Measurements from ENCODE around the gene FNDC5. TPM values are rescaled to one million over a fixed set of nuclear protein-coding genes. Genes with fewer than 3 reads are reported as not detected.

The FNDC5 gene
- polyA plus RNA-seq, 1 donor from 2014 or later, result 21.6 TPM

GRCh38 chr1:32873484-32873883 is 2.8 kb upstream of the FNDC5 start:
- no peak overlapping the region for H2AFZ ChIP-seq (ENCODE audit: low read depth, low read length)
- no peak overlapping the region for H3K4me3 ChIP-seq (ENCODE audit: low read length)
- H3K79me2 ChIP-seq (replicated peaks; ENCODE audit: insufficient read depth, low read length), result no peaks in the 10 kb centered on the region
- no peak overlapping the region for H3K4me2 ChIP-seq (ENCODE audit: low read length)
- no peaks in the 10 kb centered on the region for H4K20me1 ChIP-seq (ENCODE audit: insufficient read depth)
- H3K27ac ChIP-seq (ENCODE audit: low read length), result no peak overlapping the region
- H3K9me2 ChIP-seq (ENCODE audit: insufficient read depth, low read length), result no peaks in the 10 kb centered on the region
- peaks cover 8% of the 10 kb centered on the region for H3K27me3 ChIP-seq (ENCODE audit: insufficient read depth, low read depth, low read length)
- H3K9me3 ChIP-seq (ENCODE audit: low read length), result no peaks in the 10 kb centered on the region
- TF ChIP-seq SMC3 (conservative IDR thresholded peaks at IDR 0.05; ENCODE audit: poor library complexity) (no peak), REST (IDR thresholded peaks at IDR 0.05; ENCODE audit: borderline replicate concordance) (no peak), POLR2AphosphoS5 (IDR thresholded peaks at IDR 0.05) (no peak), CTCF (IDR thresholded peaks at IDR 0.05; ENCODE audit: poor library complexity, severe bottlenecking) (no peak), EP300 (conservative IDR thresholded peaks at IDR 0.05; ENCODE audit: poor library complexity, severe bottlenecking) (no peak), MXI1 (conservative IDR thresholded peaks at IDR 0.05; ENCODE audit: poor library complexity, severe bottlenecking) (no peak)
- no peaks in the 10 kb centered on the region for H3K36me3 ChIP-seq (ENCODE audit: insufficient read depth, low read length)
- H3K9ac ChIP-seq (ENCODE audit: low read length), result no peak overlapping the region
- peaks cover 4% of the 10 kb centered on the region for H3F3A ChIP-seq (ENCODE audit: insufficient read depth, low read length, poor library complexity, severe bottlenecking)

- TF ChIP-seq EZH2 (IDR thresholded peaks at IDR 0.05; ENCODE audit: borderline replicate concordance, insufficient read depth, low read length, poor library complexity, severe bottlenecking) (no peak), REST (IDR thresholded peaks at IDR 0.05; ENCODE audit: borderline replicate concordance) (no peak), CTCF (IDR thresholded peaks at IDR 0.05; ENCODE audit: poor library complexity, severe bottlenecking) (no peak), SMC3 (conservative IDR thresholded peaks at IDR 0.05; ENCODE audit: poor library complexity) (no peak), RAD21 (conservative IDR thresholded peaks at IDR 0.05) (no peak), TAF1 (IDR thresholded peaks at IDR 0.05; ENCODE audit: low read depth) (no peak), POLR2AphosphoS5 (IDR thresholded peaks at IDR 0.05) (no peak), EP300 (conservative IDR thresholded peaks at IDR 0.05; ENCODE audit: poor library complexity, severe bottlenecking) (no peak), MXI1 (conservative IDR thresholded peaks at IDR 0.05; ENCODE audit: poor library complexity, severe bottlenecking) (no peak)
- H4K20me1 ChIP-seq (ENCODE audit: insufficient read depth), result no peaks in the 10 kb centered on the region
- H3K4me3 ChIP-seq (ENCODE audit: low read length), result no peak overlapping the region
- no peaks in the 10 kb centered on the region for H3K9me2 ChIP-seq (ENCODE audit: insufficient read depth, low read length)
- H3K4me2 ChIP-seq (ENCODE audit: low read length), result no peak overlapping the region
- H3K9me3 ChIP-seq (ENCODE audit: low read length), result no peaks in the 10 kb centered on the region
- no peak overlapping the region for H3K27ac ChIP-seq (ENCODE audit: low read length)
- H3K36me3 ChIP-seq (ENCODE audit: insufficient read depth, low read length), result no peaks in the 10 kb centered on the region
- no peak overlapping the region for H2AFZ ChIP-seq (ENCODE audit: low read depth, low read length)
- no peaks in the 10 kb centered on the region for H3K79me2 ChIP-seq (replicated peaks; ENCODE audit: insufficient read depth, low read length)
- H3K9ac ChIP-seq (ENCODE audit: low read length), result no peak overlapping the region
- H3K27me3 ChIP-seq (ENCODE audit: insufficient read depth, low read depth, low read length), result peaks cover 8% of the 10 kb centered on the region
- H3F3A ChIP-seq (ENCODE audit: insufficient read depth, low read length, poor library complexity, severe bottlenecking), result peaks cover 4% of the 10 kb centered on the region
Observed at GRCh38 chr1:32872192-32872460, 1.4 kb upstream of the FNDC5 start.

Data from neural cell (in vitro differentiated cells).